ENCODE measurements around the gene TCP10L.

DNA sequence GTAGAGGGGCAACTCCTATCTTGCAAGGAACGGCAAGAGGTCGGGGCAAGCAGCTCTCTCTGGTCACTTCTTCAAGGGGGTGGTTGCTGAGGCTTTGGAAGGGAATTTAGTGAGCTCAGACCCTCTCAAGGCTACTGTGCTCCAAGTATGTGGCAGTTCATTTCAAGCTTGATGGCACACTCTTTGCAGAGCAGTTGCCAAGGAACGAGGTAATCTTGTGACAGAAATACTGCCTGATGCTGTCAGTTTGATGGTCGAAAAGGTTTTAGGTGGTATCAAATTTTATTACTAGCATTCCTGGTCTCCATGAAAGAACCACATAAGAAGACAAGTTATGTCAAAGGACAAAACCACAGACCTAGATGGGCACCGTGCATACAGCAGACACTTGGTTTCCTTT, 13.8 kb upstream of the TCP10L start:
- no peak for TF ChIP-seq POLR2A (IDR thresholded peaks at IDR 0.05)
- TF ChIP-seq, protein P1, sequence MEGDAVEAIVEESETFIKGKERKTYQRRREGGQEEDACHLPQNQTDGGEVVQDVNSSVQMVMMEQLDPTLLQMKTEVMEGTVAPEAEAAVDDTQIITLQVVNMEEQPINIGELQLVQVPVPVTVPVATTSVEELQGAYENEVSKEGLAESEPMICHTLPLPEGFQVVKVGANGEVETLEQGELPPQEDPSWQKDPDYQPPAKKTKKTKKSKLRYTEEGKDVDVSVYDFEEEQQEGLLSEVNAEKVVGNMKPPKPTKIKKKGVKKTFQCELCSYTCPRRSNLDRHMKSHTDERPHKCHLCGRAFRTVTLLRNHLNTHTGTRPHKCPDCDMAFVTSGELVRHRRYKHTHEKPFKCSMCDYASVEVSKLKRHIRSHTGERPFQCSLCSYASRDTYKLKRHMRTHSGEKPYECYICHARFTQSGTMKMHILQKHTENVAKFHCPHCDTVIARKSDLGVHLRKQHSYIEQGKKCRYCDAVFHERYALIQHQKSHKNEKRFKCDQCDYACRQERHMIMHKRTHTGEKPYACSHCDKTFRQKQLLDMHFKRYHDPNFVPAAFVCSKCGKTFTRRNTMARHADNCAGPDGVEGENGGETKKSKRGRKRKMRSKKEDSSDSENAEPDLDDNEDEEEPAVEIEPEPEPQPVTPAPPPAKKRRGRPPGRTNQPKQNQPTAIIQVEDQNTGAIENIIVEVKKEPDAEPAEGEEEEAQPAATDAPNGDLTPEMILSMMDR (IDR thresholded peaks at IDR 0.05), result no peak
